GOT3 (cell line): ENCODE results near the gene AQP4.

Experiments
- DNase-seq: peaks from one replicate; lab custom pipeline; 2025; ENCODE audit warnings: mixed read lengths; lab: John Stamatoyannopoulos, UW

The AQP4 gene, protein sequence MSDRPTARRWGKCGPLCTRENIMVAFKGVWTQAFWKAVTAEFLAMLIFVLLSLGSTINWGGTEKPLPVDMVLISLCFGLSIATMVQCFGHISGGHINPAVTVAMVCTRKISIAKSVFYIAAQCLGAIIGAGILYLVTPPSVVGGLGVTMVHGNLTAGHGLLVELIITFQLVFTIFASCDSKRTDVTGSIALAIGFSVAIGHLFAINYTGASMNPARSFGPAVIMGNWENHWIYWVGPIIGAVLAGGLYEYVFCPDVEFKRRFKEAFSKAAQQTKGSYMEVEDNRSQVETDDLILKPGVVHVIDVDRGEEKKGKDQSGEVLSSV

DNA sequence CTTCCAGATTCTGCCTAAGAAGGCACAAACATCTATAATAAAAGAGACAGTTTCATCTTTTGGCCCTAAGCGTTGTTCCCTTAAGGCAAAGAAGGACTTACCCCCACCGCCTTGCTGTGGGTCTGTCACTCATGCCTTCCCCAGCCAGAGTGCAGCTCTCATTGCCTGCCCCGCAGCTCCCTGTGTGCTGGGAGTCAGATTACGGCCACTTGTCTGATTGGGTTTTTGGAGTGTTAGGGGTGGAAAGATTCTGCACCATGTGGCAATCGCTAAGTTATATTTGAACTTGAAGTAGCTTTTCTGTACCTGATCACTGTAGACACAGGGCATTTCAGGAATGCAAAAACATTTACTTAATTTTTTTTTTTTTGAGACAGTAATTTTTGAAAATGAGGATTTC is at the start of gene AQP4:
TSS of gene AQP4 (minus strand) at position 151 of the 400 bp plus-strand sequence. CDS start at position 133, 18 bp downstream.
- no peak for DNase-seq

DNA sequence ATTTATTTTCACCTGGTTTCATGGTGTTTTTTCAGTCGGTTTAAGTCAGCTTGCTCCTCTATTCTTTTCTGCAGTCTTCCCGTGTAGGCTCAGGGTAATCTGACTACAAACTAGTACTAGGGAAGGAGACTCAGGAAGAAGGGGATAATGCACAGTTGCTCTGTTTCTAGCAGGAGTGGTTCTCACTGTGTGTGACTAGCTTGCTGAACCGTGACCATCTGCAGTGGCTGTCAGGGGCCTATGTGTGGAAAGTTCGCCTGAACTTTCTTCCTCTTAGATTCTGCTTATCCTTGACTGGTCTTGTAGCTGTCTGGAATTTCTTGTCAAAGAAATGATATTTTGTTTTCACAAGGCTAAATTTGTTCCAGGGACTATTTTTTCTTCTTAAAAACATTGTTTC is 46.3 kb upstream of the AQP4 start:
- no peak for DNase-seq

DNA sequence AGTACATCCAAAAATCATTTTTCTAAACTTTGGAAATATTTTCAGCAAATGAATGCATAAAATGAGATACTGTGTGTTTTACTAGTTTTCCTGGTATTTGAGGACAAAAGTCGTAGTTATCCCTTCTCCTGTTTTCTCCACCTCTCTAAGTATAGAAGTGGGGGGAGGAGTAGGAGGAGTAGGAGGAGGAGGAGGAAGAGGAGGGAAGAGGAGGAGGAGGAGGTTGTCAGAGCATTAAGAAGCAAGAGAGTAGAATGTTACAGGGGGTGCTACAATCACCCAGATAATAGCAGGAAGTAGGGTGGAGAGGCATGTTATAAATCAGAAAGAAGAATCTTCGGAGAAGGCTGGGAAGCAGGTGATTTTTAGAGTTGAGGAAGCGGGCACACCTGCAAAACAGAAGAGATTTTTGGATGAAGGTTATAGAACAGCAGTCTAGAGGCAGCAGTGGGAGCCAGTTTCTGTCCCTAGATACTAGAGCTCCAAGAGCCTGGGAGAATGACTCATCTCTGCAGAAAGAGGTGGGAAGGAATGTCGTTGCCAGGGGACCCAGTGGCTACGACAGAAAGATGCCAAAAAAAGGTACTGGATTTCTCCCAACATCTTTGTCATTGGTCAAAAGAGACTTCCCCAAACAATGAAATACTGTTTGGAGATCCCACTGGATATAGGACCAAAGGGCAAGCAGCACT is 44.2 kb upstream of the AQP4 start:
- no peak for DNase-seq

DNA sequence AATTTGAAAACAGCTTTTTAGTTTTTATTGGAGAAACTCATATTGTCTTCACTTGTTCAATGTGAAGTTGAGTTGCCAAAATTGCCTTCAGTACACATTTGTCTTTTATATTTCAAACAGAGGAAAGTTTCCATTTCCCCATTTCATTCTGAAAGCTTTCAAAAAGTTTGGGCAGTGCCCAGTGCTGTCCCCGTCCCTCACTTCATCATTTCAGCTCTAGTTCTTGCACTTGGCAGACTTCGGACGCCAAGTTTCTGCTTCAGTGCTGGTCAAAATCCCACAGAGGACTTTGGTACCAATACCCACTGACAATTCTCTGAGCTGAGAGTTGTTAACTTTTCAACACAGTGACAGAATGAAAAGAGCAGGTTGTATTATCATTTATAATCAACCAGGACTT is 43.4 kb upstream of the AQP4 start:
- no peak for DNase-seq

DNA sequence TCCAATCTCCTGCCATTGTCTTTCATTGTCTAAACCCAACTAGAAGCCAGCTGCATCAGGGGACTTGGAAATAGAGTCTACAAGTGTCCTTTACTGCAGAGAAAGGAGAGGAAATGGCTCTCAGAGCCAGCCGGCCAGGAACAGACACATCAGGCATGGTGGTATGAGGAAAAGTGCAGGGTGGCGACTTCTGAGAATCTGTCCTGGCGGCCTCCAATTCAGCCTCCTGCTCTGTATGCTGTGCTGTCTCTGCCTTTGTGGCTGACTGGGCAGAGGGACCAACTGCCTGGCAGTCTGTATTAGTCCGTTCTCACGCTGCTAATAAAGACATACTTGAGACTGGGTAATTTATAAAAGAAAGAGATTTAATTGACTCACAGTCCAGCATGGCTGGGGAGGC is 36.8 kb upstream of the AQP4 start:
- no peak for DNase-seq

DNA sequence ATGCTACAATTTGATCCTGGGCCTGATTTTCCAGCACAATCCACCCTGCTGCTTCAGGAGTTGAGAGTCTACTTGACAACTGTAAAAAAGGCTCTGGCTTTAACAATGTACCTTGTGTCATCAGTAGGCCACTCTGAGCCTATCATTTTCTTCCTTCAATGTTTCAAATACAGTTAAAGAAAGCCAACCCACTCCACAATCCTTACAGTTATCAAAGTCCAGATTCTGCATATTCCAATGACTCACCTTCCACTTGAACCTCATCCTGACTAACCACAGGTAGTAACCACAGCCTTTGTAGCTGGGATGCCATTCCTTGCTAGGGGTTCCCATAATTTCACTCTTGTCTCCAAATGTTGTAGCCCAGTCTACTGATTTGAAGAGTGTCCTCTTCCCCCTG is 35.5 kb upstream of the AQP4 start:
- DNase-seq = no peak

DNA sequence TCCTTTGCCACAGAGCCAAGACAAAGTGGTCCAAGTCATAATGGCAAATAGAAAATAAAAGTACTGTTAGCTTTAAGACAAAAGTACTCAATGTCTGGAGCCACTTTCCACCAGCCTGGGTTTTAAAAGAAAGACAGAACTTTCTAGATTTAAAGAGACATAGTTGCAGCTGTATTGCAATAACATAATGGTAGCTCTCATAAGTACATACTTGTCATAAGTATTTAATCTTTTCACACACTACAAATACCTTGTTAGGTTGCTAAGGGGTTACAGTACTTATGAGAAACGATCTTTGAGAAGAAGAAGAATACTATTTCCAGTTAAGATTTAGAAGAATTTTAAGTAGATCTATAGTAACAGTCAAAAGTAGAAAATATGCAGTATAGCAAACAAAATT is 28.9 kb upstream of the AQP4 start:
- DNase-seq = no peak

DNA sequence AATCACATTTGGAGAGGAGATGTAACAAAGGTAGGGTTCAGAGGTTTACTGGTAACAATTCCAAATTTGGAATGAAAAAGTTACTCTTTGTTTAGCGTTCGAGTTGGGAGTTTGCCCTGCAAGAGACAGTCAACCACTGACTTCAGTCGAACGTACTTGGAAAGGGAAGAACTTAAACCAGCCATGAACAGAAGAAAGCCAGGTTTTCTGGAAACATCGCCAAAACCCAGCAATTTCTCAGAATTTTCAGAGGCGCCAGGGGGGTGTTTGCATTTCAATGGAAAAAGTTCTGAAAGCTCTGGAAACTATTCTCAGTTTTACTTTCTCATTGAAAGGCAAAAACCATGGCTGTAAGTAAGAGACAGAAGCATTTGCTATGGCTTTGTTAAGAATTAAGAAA is 28.5 kb upstream of the AQP4 start:
- DNase-seq = no peak

DNA sequence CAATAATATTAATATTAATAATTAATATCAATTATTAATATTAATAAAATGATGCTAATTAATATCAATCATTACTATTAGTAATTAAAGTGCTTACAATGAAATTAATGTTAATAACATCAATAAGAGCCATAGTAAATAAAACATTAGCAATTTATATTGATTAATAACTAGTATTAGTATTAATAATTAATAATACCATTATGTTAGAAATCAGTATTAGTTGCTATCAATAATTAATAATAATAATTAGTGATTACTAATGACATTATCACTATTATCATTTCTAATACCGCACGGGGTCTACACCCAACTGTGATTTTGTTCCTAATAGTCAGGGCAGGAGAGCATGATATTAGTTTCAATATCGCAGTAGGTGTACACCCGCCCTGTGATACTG is 22.8 kb upstream of the AQP4 start:
- DNase-seq = no peak

DNA sequence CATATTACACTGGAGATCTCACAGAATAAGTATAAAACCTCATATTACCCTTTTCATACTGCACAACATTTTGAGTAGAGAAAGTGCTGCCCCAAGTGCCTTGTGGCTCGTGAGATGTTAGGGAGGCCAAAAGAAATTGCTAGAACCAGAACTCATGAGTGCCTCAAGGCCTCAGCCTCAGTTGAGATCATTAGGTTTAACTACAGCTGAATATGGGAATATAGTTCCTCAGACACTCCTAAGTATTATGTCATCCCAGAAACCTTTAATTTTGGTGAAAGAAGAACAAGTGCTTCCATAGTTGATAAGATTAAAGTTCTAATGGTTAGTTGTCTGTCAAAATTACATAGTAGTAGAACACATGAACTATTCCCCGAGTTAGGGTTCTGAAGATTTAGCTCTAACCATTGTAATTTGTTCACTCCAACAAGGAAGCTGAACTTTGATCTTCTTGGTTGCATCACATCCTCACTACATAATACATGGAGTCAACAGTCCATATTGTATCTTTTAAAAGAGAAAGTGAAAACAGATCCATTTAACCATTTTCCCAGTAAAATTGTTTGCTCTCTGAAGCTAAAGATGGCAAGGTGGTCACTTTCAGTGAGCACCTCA is 9.6 kb upstream of the AQP4 start:
- DNase-seq = no peak

DNA sequence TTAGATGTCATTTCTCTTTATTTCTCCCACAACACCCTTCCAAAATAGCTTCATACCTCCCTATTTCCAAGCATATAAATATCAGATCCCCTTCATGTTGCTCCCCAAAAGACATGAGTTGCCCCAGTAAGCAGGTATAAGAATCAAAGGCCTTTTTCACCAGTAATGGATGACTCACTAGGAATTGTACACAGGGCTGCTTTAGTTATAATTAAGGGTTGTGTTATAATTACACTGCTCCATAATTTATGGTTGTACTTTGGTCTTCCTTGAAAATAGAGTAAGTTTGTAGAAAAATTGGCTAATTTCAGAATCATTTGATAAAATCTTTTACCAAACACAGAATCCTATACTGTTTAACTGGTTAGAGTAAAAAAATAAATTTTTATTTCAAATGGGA is 8.8 kb upstream of the AQP4 start:
- DNase-seq = no peak

DNA sequence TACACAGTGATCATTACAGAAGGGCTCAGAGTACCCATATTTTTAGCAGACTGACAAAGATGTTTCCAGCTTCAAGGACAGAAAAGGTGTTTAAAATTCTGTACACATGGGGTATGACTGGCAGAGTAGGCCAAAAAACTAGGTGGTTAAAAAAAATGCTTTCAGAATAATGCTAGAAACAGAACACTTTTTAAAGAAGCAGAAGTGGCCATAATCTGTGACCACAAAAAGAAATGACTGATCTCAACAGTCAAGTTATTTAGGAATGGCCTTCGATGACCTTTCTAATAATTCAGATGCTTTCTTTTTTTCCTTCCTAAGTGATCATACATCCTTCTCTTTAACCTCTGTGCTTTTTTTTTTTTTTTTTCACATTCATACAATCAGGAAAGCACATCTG is 4.1 kb upstream of the AQP4 start:
- DNase-seq = no peak

DNA sequence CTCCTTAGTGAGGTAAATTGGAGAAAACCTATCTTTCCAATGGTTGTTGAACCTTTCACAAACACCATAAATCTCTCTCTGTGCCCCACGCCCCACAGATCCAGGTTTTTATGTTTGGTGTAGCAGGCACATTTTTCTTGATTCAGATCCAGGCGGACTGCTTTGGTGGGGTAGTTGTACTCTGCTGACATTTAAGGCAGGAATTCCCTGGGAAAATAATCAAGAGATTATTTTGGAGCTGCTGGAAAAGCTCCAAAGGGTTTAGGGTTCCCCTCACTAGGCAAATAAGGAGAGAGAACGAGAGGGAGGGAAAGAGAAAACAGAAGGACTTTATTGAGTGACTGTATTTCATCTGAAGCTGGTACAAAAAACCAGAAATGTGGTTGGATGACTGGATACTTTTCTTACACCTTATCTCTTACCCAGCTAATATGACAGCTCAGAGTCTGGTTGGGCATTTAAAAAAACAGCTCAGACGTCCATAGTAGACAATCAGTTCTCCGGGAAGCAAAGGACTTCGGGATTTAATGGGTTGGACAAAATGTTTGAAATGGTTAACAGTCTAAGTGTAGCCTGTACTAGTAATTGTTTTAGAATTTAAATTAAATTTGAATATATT is 3.6 kb upstream of the AQP4 start:
- DNase-seq = no peak

DNA sequence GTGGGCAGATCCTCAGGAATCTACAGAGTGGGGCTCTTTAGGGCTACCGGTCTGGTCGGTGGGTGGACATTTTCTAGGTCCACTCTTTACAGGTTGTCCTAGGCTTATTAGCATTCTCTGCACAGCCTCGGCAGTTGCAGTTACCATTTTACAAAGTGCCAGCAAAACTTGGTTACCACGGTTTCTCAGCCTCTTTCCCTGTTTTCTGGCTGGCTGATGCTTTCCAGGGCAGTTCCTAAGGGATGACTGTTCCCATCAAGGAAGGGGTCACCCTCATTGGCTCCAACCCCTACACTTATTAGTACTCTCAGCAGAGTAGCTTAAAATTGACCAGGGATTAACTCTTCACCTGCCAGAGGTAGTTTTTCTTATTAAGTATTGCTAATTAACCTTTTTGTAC is 2.0 kb upstream of the AQP4 start:
- no peak for DNase-seq

DNA sequence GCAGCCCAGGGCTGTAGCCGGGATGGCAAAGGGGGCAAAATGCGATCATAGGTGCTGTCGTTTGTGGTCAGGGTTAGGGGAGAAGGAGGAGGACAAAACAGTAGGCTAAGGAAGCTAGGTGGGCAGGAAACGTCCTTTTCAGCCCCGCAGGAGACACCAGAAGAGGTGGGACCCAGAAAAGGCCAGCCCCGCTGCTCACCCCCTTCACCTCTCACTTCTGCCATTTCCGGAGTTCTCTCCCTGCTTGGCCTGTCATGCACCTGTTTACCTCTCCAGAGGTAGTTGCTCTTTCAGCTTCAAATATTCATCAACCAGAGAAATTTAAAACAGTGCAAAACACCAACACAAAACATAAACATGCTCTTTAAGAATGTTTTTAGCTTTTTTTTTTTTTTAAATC is 849 bp downstream of the AQP4 start:
- DNase-seq = no peak

DNA sequence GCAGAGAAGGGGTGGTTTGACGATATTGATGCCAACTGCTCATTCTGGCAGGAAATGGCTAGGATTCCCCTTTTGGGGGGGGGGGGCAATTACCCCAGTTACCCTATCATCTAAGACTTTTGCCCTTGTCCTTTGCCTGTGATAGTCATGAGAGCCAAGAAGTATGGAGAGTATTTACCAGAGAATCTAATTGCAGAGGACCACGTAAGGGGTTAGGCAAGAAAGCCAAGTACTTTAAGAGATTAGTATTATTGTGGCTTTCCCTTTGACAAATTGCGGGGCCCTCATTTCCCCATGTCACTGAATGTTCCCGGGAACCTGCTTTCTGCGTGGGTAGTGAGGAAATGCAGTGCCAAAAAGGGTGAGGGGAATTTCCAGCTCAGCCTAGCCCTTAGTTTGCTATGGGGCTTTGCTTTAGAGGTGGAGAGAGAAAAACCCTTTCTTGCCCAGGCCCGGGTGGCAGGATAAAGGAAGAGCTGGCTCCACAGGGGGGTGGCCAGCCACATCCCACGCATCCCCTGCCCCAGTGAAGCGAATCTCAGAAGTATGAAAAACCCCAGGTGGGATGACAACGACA is 1.5 kb downstream of the AQP4 start:
- no peak for DNase-seq

DNA sequence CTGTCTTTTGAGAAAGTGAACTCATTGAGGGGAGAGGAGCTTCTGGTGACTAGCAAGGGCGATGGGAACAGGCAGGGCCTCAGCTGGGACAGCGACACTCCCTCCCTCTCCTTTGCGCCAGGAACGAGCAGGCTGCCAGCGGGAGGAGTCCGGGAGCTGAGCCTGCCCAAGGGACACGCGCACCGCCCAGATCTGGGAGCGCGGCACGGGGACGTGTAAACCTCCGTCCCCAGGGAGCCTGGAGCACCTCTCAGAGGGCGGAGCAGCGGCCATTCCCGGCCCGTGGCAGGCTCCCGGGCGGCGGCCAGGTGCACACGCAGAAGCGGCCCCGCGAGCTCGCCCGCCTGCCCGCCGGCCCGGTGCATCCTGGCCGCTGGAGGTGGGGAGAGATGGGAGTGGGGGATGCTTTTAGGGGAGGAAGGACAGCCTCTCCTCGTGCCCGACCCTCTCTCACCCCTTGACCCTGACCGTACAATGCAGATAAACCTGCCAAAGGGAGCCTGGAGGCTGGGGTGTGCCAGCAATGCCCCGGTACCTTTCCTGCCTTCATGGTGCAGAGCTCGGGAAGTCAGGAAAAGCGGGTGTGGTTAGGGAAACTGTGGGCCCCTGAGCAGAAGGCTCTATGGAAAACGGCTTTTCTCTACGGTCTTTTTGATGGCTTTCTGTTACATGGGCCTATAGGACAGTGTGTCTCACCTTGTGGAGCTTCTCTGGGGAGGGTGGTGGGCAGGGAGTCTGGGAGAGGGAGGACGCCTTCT is 2.2 kb downstream of the AQP4 start:
- DNase-seq = no peak

DNA sequence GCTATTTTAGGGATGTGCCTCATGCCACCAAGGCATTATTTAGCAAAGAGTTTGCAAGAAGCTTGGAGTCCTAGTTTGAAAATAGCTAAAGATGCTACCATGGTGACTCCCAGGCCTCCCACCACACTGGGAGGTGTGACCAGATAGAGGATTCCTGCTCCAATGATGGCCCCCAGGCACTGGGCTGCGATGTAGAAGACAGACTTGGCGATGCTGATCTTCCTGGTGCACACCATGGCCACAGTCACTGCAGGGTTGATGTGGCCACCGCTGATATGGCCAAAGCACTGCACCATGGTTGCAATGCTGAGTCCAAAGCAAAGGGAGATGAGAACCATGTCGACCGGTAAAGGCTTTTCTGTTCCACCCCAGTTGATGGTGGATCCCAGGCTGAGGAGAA is 3.4 kb downstream of the AQP4 start:
- no peak for DNase-seq

DNA sequence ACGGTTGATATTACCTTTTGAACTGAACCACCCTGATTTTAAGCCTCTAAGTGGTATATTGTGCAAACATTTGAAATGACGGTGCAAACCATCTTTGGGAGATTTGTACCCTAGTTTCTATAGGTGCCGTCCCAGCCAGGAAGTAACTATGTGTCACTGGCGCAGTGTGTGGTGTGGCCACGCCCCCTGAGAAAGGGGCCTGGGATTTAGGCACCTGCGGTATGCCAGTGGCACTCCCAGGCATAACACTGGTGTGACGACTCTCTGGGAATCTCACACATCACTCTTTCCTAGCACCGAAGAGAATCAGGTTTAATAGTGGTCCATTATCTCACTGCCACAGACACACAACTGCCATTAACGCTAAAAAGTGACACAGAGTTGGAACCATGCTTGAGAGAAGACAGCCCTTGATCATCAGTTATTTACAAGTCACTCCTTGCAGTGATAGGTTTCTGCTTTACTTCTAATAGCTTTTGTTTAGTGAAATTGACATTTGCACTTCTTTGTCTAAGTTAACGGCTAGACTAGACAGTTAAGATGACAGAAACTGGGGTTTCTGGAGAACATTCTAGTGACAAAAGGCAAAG is 11.1 kb downstream of the AQP4 start:
- no peak for DNase-seq

DNA sequence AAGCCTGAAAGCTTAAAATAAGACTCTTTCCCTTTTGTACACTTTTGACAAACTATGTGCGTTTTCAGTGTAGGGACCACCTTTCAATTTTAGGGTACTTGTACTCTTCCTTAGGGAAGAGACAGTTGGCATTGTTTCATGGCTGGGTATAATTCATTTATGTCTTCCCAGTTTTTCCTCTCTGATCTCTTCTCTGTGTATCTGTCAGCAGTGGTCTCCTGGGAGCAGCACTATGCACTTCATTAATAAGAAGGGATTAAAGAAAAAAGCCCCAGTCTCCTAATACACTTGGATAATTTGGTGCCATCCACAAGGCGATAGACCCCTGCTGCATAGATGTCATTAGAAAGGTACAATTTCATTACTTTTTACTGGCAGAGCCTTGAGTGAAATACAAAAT is 12.1 kb downstream of the AQP4 start:
- no peak for DNase-seq

DNA sequence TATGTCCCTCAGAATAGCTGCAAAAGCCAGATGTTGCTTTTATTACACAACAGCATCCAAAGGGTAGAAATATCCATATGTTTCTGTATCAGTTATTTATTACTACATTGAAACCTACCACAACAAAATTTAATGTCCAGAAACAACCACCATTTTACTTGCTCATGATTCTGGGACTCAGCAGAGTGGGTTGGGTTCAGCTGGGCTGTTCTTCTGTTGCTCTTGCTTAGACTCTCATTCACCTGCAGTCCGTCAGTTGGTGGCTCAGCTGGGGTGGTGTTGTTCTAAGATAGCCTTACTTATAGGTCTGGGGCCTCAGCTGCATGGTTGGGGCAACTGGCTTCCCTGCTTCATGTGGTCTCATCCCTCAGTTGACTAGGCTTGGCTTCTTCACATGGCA is 21.7 kb downstream of the AQP4 start:
- DNase-seq = no peak

DNA sequence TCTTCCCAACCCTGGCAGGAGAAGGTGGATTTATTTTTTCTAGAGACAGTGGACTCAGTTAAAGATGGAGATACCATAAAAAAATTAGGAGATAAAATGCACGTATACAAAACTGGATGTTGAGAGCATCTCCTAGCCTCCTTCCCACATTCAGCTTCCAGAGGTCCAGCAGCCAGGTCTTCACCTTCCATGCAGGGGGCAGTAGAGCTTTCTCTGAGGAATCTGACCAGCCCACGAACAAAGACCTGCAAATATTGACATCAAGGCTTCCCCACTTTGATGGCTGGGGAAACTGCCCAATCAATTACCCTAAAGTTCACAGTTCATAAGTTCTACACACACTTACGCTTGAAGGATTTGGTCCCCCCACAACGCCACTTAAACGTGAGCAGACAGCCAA is 24.5 kb downstream of the AQP4 start:
- DNase-seq = no peak
